SKM-1 (cell line): ENCODE results near the gene PWP1.

ENCODE experiments used
- DNase-seq: peaks from one replicate; lab custom pipeline; 2025; ENCODE audit not compliant: unreplicated experiment; lab: John Stamatoyannopoulos, UW

Gene PWP1

DNA sequence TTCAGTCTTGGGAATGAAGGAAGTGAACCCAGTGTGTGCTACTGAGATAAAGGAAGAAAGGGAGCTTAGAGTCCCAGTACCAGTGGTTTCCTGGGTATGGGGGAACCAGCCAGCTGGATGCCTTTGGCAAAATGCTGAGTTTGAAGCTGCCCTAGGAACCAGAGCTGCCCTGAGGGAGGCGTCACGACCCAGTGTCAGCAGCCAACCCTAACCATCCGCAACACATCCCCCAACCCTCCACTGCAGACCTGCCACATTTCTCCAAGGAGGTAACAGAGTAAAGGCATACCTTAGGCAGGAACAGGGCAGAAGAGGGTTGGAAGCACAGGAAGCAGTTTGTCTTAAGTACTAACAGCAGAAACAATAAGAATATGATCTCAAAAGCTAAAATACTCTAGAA is 46.8 kb downstream of the PWP1 start:
- DNase-seq = no peak

DNA sequence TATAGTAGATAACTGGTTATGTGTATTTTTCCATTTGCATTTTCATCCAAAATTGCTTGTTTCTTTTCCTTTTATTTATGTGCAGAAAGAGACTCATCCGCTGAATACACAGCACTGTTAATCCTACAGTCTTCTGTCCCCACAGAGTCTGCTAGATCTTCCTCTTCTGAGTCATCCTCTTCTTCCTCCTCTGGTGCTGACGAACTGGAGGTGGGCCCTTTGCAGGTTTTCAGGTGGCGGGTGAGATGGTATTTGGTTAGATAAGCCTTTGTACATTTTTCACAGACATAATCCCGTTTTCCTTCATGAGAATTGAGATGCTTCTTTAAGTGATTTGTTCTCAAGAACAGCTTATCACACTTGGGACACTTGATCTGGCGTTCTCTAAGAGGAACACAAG is 48.5 kb downstream of the PWP1 start:
- no peak for DNase-seq

DNA sequence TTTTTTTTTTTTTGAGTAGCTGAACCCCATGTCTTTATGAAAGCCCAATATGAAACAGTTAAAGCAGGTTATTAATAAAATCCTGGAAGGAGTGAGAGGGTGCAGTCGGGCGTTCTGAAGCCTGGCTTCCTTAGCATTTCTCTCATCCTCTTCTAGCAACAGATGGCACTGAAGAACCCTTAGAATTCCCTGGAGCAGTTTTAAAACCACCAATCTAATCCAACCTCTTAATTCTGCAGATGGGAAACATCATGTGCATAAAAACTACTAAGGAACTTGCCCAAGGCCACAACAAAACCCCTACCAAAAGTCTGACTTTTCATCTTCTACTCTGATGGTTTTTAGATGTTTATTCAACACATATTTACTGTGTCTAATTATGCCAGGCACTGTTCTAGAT is 50.2 kb downstream of the PWP1 start:
- DNase-seq = no peak

DNA sequence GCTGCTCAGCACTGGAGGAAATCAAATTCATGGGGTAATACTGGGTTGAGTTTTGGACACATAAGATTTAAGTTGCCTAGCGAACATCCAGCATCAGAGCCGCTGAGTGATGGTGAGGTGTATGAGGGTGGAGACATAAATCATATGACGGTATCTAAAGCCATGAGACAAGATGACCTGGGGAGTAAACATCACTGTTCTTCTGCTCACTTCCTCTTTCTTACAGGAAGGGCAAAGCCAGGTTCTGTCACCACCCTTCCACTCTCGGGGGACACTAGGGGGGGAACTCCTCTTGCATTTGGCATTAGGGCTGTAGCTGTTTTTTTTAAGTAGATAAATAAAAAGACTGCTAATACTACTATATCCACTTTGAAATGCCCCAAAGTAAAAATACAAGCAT is 51.3 kb downstream of the PWP1 start:
- no peak for DNase-seq

DNA sequence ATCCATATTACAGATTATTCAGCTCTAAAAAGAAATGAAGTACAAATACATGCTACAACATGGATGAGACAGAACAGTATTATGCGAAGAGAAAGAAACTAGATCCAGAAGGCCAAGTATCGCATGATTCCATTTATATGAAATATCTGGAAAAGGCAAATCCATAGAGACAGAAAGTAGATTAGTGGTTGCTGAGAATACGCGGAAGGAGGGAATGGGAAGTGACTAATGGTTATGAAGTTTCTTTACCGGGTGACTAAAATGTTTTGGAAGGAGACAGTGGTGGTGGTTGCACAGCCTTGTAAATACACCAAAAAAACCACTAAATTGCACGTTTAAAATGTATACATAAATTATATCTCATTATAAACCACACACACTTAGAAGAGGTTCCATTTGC is 62.9 kb downstream of the PWP1 start:
- no peak for DNase-seq

DNA sequence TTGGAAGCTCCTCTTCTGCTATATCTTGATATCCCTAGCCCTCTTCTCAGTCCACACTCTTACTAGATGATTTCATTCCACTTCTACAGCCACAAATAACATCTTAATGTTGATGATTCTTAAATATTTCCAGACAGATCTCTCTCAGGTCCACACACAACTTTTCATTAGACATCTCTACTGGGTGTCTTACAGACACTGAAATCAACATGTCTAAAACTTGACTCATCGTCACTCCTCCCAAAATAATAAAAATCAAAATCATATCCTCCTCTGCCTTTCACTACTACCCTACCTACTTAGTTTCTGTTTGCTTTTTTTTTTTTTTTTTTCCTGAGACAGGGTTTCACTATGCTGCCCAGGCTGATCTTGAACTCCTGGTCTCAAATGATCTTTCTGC is 63.5 kb downstream of the PWP1 start:
- DNase-seq = no peak

DNA sequence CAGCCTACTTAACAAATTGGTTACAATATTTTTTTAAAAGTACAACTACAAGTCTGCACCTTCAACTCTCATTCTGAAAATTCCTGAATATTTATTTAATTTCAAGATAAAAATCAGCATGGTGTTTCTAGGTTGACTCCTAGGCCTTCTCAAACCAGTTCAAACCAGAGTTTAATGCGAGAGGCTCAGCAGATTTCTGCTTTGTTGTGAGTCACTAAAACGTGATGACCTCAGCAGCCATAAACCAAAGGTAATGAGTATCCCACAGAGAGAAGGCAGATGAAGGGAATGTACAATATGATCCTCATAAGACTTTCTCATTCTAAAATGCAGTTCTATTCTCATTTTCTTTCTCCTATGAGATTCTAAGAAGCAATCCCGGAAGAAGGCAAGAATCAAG is 73.8 kb downstream of the PWP1 start:
- DNase-seq = no peak

DNA sequence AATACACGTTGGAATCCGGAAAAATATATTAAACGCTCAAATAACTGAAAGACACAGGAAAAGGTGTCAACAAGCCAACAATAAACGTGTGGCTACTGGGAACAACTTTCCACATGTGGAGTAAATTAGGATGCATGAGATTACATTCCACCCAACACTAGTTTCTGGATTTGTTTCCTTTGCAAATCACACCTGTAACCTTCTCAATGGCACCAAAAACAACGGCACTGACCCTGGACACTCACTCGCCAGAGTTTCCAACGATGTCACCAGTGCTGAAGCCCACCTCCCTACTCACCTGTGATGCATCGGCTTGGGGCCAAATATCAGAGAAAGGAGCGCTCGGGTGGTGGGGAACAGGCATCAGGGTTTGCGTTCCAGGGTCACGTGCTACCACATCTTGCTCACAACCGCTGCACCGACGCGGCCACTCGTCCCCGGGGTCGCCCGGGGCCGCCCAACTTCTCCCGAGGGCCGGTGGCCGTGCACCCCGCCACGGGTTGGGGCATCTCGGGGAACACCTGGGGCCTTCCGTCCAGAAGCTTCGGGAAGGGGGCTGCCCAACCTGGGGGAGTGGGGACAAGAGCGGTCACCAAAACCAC is 74.7 kb downstream of the PWP1 start:
- no peak for DNase-seq

DNA sequence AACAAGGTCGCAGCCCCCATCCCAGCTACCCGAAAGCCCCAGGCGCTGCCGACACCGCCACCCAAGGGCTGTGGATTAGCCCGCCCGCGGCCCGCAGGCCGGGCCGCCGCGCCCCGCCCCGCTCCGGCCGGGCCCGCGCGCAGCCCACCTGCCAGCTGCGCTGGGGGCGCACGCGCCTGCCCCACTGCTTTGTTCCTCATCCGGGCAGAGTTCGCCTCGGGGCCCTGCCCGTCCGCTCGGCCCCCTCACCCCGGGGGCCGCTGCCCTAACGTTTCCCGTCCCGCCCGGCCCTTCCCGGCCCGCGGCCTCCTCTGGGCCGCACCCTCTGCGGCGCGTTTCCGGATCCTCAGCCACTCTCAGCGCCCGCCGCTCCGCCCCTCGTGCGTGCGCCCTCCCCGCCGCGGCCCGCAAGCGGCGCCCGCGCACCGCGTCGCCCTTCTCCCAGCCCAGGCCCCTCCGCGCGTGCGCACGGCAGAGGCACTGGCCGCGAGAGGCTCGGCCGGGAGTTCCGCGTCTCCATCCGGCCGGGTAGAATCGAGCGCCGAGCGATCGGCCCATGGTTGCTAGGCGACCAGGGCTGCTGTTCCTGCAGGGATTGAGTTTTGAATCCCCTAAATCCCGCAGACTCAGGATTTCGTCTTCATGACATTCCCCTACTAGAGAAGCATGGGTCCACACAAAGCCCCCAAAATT is 75.4 kb downstream of the PWP1 start, which contains the start of gene PRDM4:
Gene PRDM4, minus strand, starts transcription at position 329 of the 693 bp plus-strand sequence. CDS start 622 bp downstream, outside the sequence.
- DNase-seq = peak; percentile 40

DNA sequence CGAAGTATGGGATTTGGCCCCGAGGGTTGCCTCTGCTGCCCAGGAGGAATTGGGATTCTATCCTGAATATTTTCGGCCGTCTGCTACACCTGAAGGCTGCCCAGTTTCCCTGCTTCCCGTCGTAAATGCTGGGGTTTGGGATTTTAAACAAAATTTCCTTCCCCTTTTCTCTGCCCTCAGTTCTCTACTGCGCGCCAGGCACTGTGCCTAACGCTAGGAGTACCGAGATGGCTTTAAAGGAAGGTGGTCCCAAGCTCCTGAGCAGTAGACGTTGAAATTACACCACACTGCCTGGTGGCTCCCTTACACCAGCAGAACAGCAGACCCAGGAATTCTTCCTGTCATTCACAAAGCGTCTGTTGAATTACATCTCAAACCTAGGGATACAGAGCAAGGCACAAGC is 75.9 kb downstream of the PWP1 start:
- no peak for DNase-seq
